Measurements from ENCODE around the gene NBPF4.
"Not testable (repeated sequence)": the region's sequence is repeated elsewhere in the genome, so short reads cannot be mapped to it uniquely, and the experiment has no call there.

The NBPF4 gene

GRCh38 chr1:108211014-108211413, 32.9 kb downstream of the NBPF4 start:
- Histone ChIP-seq H3K4me3 (ENCODE audit: low read length) (no peak overlapping the region), H3K9me3 (ENCODE audit: control insufficient read depth, insufficient read depth, low read length) (no peaks in the 10 kb centered on the region), H3K79me2 (ENCODE audit: control insufficient read depth, low read length) (no peaks in the 10 kb centered on the region), H3K9me2 (replicated peaks; ENCODE audit: control insufficient read depth, low read length) (no peaks in the 10 kb centered on the region), H3K4me1 (ENCODE audit: control insufficient read depth, low read length) (no peaks in the 10 kb centered on the region), H3K4me2 (ENCODE audit: low read length) (no peak overlapping the region), H3K27me3 (ENCODE audit: control insufficient read depth, low read length) (no peaks in the 10 kb centered on the region; the same call in 1 of the 2 replicates), H3K27ac (ENCODE audit: low read depth, low read length) (no peak overlapping the region), H3K36me3 (ENCODE audit: control insufficient read depth, low read length) (no peaks in the 10 kb centered on the region), H4K20me1 (ENCODE audit: control insufficient read depth, insufficient read depth, low read depth, low read length) (no peaks in the 10 kb centered on the region), H3F3A (ENCODE audit: control insufficient read depth, insufficient read depth) (no peaks in the 10 kb centered on the region)
- no peak for TF ChIP-seq EZH2phosphoT487 (IDR thresholded peaks at IDR 0.05; ENCODE audit: borderline replicate concordance, low read length)
- TF ChIP-seq CTCF (IDR thresholded peaks at IDR 0.05; ENCODE audit: low read depth, low read length, poor library complexity, severe bottlenecking), result no peak

- Histone ChIP-seq H3K36me3 (ENCODE audit: control insufficient read depth, low read length) (no peaks in the 10 kb centered on the region), H3K4me3 (ENCODE audit: low read length) (no peak overlapping the region)
These were observed 34.3 kb downstream of the NBPF4 start for GRCh38 chr1:108209456-108210108.

GRCh38 chr1:108208724-108209446, 35.0 kb downstream of the NBPF4 start:
- no peak overlapping the region for H3K4me3 ChIP-seq (ENCODE audit: low read length)

More at GRCh38 chr1:108209456-108210108, 34.3 kb downstream of the NBPF4 start:
- H3K27ac ChIP-seq (ENCODE audit: low read depth, low read length), result no peak overlapping the region
- H3K9me3 ChIP-seq (ENCODE audit: control insufficient read depth, insufficient read depth, low read length), result no peaks in the 10 kb centered on the region
- H3K9me2 ChIP-seq (replicated peaks; ENCODE audit: control insufficient read depth, low read length), result no peaks in the 10 kb centered on the region
- no peaks in the 10 kb centered on the region; the same call in 1 of the 2 replicates for H3K27me3 ChIP-seq (ENCODE audit: control insufficient read depth, low read length)
- H3F3A ChIP-seq (ENCODE audit: control insufficient read depth, insufficient read depth), result no peaks in the 10 kb centered on the region
- no peaks in the 10 kb centered on the region for H3K79me2 ChIP-seq (ENCODE audit: control insufficient read depth, low read length)
- no peaks in the 10 kb centered on the region for H4K20me1 ChIP-seq (ENCODE audit: control insufficient read depth, insufficient read depth, low read depth, low read length)
- TF ChIP-seq EZH2phosphoT487 (IDR thresholded peaks at IDR 0.05; ENCODE audit: borderline replicate concordance, low read length) (no peak), CTCF (IDR thresholded peaks at IDR 0.05; ENCODE audit: low read depth, low read length, poor library complexity, severe bottlenecking) (no peak)
- H3K4me2 ChIP-seq (ENCODE audit: low read length), result no peak overlapping the region
- no peaks in the 10 kb centered on the region for H3K4me1 ChIP-seq (ENCODE audit: control insufficient read depth, low read length)

GRCh38 chr1:108203582-108203981, 40.3 kb downstream of the NBPF4 start:
- H3K4me3 ChIP-seq (ENCODE audit: low read length); H4K20me1 ChIP-seq (ENCODE audit: control insufficient read depth, insufficient read depth, low read depth, low read length); H3K9me2 ChIP-seq (replicated peaks; ENCODE audit: control insufficient read depth, low read length); H3K27ac ChIP-seq (ENCODE audit: low read depth, low read length); H3K27me3 ChIP-seq (ENCODE audit: control insufficient read depth, low read length); H3K4me2 ChIP-seq (ENCODE audit: low read length); H3K36me3 ChIP-seq (ENCODE audit: control insufficient read depth, low read length); H3K9me3 ChIP-seq (ENCODE audit: control insufficient read depth, insufficient read depth, low read length): not testable (repeated sequence)
- H3F3A ChIP-seq (ENCODE audit: control insufficient read depth, insufficient read depth), result peaks cover 11% of the 10 kb centered on the region
- peaks cover 14% of the 10 kb centered on the region for H3K79me2 ChIP-seq (ENCODE audit: control insufficient read depth, low read length)
- H3K4me1 ChIP-seq (ENCODE audit: control insufficient read depth, low read length), result peaks cover 17% of the 10 kb centered on the region

More at GRCh38 chr1:108208724-108209446, 35.0 kb downstream of the NBPF4 start:
- H3K27ac ChIP-seq (ENCODE audit: low read depth, low read length), result no peak overlapping the region
- H3K4me1 ChIP-seq (ENCODE audit: control insufficient read depth, low read length), result no peaks in the 10 kb centered on the region
- no peaks in the 10 kb centered on the region for H3K79me2 ChIP-seq (ENCODE audit: control insufficient read depth, low read length)
- no peaks in the 10 kb centered on the region for H3K9me2 ChIP-seq (replicated peaks; ENCODE audit: control insufficient read depth, low read length)
- H3K4me2 ChIP-seq (ENCODE audit: low read length), result no peak overlapping the region
- no peaks in the 10 kb centered on the region for H4K20me1 ChIP-seq (ENCODE audit: control insufficient read depth, insufficient read depth, low read depth, low read length)
- no peaks in the 10 kb centered on the region for H3F3A ChIP-seq (ENCODE audit: control insufficient read depth, insufficient read depth)
- H3K9me3 ChIP-seq (ENCODE audit: control insufficient read depth, insufficient read depth, low read length), result no peaks in the 10 kb centered on the region
- TF ChIP-seq CTCF (IDR thresholded peaks at IDR 0.05; ENCODE audit: low read depth, low read length, poor library complexity, severe bottlenecking) (no peak), EZH2phosphoT487 (IDR thresholded peaks at IDR 0.05; ENCODE audit: borderline replicate concordance, low read length) (no peak)
- no peaks in the 10 kb centered on the region for H3K36me3 ChIP-seq (ENCODE audit: control insufficient read depth, low read length)
- no peaks in the 10 kb centered on the region; the same call in 1 of the 2 replicates for H3K27me3 ChIP-seq (ENCODE audit: control insufficient read depth, low read length)

Data from DOHH2 (cell line).